Thoracic aorta (tissue), 2 donors: ENCODE data around the gene SYK. TPM values are rescaled to one million over a fixed set of nuclear protein-coding genes. Genes with fewer than 3 reads are reported as not detected.

ENCODE experiments used
- ATAC-seq: fragments of 150-250 bp; one replicate; pipeline ENCODE4 v1.8.0; 2017; ENCODE audit warnings: low read depth; ENCODE audit not compliant: insufficient number of reproducible peaks, low FRiP score
- DNase-seq: peaks from one replicate; pipeline ENCODE4 v3.0.0-alpha.2; 2020; ENCODE audit warnings: low spot score
- H3K27ac ChIP-seq, 2 donors: fragments of 200-600 bp; sonication (generic); 1 replicate in 1 of 2; 2 replicates in 1 of 2; pipeline ENCODE4 v1.5.1; 2016; ENCODE audit warnings: mild to moderate bottlenecking in 2 of 2, moderate library complexity in 2 of 2
- H3K27me3 ChIP-seq: fragments of 200-600 bp; sonication (generic); replicated peaks from 2 replicates; pipeline ENCODE4 v1.6.0; 2016; ENCODE audit warnings: mild to moderate bottlenecking; ENCODE audit not compliant: insufficient read depth
- H3K36me3 ChIP-seq: fragments of 200-600 bp; sonication (generic); one replicate; pipeline ENCODE4 v1.5.1; 2016
- H3K4me1 ChIP-seq, 2 donors: fragments of 200-600 bp; sonication (generic); 1 replicate in 1 of 2; 2 replicates in 1 of 2; pipeline versions ENCODE4 v1.5.1 to v1.6.0; 2016; ENCODE audit warnings: low read depth in 2 of 2, mild to moderate bottlenecking in 1 of 2; ENCODE audit not compliant: control insufficient read depth in 1 of 2
- H3K4me3 ChIP-seq: fragments of 200-600 bp; sonication (generic); 2 replicates; pipeline ENCODE4 v1.5.1; 2016; ENCODE audit warnings: mild to moderate bottlenecking
- H3K9me3 ChIP-seq: fragments of 200-600 bp; sonication (generic); 2 replicates; pipeline ENCODE4 v1.5.1; 2016
- total RNA-seq, 2 donors: library from RNA; depleted of rRNA; stranded (reverse); fragments of >200 nt; gene quantifications; one replicate each; pipeline versions ENCODE4 v1.1.0 to v1.2.3, GENCODE V29; 2016
- TF ChIP-seq, protein P1 (sequence below): fragments of 200-600 bp; sonication (generic); IDR thresholded peaks from one replicate; pipeline ENCODE4 v1.5.1; 2019; ENCODE audit warnings: antibody characterized with exemption

The SYK gene
- total RNA-seq, 2 donors from 2014 or later: 18.1 to 23.3 TPM

DNA sequence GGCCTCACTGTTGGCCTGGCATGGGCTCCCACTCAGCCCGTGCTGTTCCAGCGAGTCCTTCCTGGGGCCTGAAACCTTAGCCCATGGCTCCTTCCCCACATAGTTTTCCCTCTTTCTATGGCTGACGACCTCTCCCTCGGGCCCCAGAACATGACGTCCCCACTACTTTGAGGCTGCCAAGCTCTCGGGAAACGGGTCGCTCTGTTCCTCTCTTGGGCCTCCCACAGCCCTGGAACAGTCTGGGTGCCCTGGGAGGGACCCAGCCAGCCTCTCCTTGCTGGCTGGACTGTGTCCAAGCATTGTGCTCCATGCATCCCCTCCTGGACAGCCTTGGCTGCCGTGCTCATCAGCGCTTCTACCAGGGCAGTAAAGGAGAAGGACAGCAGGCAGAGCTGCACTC, 118.3 kb downstream of the SYK start:
- Histone ChIP-seq H3K36me3 (no peaks in the 10 kb centered on the region), H3K4me3 (peak overlapping the region; percentile 7), H3K9me3 (no peaks in the 10 kb centered on the region), H3K27ac (peak overlapping the region; percentile 88 to 91), H3K27me3 (no peaks in the 10 kb centered on the region), H3K4me1 (peaks cover 20 to 42% of the 10 kb centered on the region in 2 donors)
- TF ChIP-seq, protein P1, sequence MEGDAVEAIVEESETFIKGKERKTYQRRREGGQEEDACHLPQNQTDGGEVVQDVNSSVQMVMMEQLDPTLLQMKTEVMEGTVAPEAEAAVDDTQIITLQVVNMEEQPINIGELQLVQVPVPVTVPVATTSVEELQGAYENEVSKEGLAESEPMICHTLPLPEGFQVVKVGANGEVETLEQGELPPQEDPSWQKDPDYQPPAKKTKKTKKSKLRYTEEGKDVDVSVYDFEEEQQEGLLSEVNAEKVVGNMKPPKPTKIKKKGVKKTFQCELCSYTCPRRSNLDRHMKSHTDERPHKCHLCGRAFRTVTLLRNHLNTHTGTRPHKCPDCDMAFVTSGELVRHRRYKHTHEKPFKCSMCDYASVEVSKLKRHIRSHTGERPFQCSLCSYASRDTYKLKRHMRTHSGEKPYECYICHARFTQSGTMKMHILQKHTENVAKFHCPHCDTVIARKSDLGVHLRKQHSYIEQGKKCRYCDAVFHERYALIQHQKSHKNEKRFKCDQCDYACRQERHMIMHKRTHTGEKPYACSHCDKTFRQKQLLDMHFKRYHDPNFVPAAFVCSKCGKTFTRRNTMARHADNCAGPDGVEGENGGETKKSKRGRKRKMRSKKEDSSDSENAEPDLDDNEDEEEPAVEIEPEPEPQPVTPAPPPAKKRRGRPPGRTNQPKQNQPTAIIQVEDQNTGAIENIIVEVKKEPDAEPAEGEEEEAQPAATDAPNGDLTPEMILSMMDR: no peak
- DNase-seq (peak; percentile 34), ATAC-seq (peak; percentile 30)

DNA sequence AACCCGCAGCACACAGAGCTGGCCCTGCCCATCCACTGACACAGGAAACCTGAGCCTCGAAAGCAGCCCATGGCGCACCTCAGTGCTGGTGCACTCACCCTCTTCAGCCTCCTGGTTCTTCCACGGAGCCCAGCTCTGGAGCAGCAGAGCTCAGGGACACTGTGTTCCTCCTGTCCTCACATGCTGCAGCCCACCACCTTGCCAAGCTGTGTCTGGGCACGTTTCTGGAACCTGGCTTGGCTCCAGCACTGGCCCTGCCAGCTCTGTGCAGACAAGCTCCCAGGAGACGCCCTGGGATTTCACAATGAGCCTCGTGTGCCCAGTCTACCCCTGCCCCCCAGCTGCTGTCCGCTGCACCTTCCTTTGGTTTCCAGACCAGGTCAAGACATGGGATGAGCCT, 119.5 kb downstream of the SYK start:
- Histone ChIP-seq H3K27me3 (no peaks in the 10 kb centered on the region), H3K9me3 (no peaks in the 10 kb centered on the region), H3K36me3 (no peaks in the 10 kb centered on the region), H3K4me1 (peaks cover 20 to 54% of the 10 kb centered on the region in 2 donors), H3K4me3 (peak overlapping the region; percentile 46), H3K27ac (peak overlapping the region; percentile 88 to 91)
- DNase-seq: peak; percentile 74
- TF ChIP-seq, protein P1: no peak
- peak; percentile 48 for ATAC-seq

- no peaks in the 10 kb centered on the region for H3K9me3 ChIP-seq
- no peak overlapping the region for H3K4me3 ChIP-seq
- TF ChIP-seq, protein P1: no peak
- no peaks in the 10 kb centered on the region for H3K27me3 ChIP-seq
- H3K36me3 ChIP-seq: no peaks in the 10 kb centered on the region
- H3K27ac ChIP-seq: peak overlapping the region in 1 of 2 donors; percentile 64
- no peak for ATAC-seq
- H3K4me1 ChIP-seq: peaks cover 20 to 60% of the 10 kb centered on the region in 2 donors
- DNase-seq: no peak
Measured at GRCh38 chr9:90921969-90922368, 120.3 kb downstream of the SYK start.

- peak; percentile 50 for ATAC-seq
- no peak overlapping the region for H3K4me3 ChIP-seq
- peaks cover 7 to 34% of the 10 kb centered on the region in 2 donors for H3K4me1 ChIP-seq
- H3K36me3 ChIP-seq: no peaks in the 10 kb centered on the region
- no peak for DNase-seq
- no peaks in the 10 kb centered on the region for H3K27me3 ChIP-seq
- TF ChIP-seq, protein P1: no peak
- peak overlapping the region; percentile 16 to 45 for H3K27ac ChIP-seq
- no peaks in the 10 kb centered on the region for H3K9me3 ChIP-seq
Measured at GRCh38 chr9:90925581-90926257, 124.1 kb downstream of the SYK start.

DNA sequence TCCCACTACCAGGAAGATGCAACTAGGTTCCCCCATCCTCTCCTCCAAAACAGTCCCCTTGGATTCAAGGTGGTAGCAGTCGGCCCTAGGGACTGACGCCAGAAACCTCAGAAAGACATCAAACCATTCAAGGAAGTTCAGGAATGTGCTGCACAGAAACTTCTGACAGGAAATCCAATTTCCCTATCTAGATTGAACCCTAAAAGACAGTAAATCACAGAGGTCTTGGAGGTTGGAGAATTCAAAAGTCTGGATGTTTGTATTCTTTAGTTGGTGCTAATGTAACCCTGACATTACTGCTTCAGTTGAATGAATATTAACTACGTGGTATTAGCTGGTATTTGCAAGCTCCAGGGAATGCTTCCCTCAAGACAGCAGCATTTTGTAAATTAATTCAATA, 125.3 kb downstream of the SYK start:
- Histone ChIP-seq H3K27ac (no peak overlapping the region), H3K36me3 (no peaks in the 10 kb centered on the region), H3K4me1 (peaks cover 0 to 22% of the 10 kb centered on the region in 2 donors), H3K4me3 (no peak overlapping the region), H3K9me3 (no peaks in the 10 kb centered on the region), H3K27me3 (no peaks in the 10 kb centered on the region)
- ATAC-seq (no peak), DNase-seq (no peak)
- TF ChIP-seq, protein P1: no peak
